WTC11 (cell line): ENCODE results near the gene CRELD2. TPM values are rescaled to one million over a fixed set of nuclear protein-coding genes. Genes with fewer than 3 reads are reported as not detected.
A peak's percentile ranks its signal among the peaks of the same experiment; 100 is the strongest.

Experiments
- ATAC-seq: fragments of 200-7000 bp; cut with Tn5 transposase; 2 replicates; pipeline ENCODE4 v1.10.0; 2021; ENCODE audit warnings: mild to moderate bottlenecking, moderate library complexity
- CTCF ChIA-PET: fragments of 300-600 bp; sonication (Branson Sonifier 250); formaldehyde crosslinking; loops from one replicate; lab custom pipeline; 2021; ENCODE audit warnings: antibody characterized with exemption; lab: Charles Lee
- POLR2A ChIA-PET: fragments of 350-600 bp; sonication (Branson Sonifier 250); formaldehyde crosslinking; loops from one replicate; lab custom pipeline; 2021; ENCODE audit warnings: antibody characterized with exemption; lab: Charles Lee
- DNase-seq: peaks from one replicate; pipeline ENCODE4 v3.0.0; 2021; ENCODE audit warnings: low spot score
- H3K27ac Mint-ChIP-seq: 2 replicates; pipeline ENCODE4 v1.8.0; 2021; ENCODE audit warnings: mixed read lengths
- H3K27me3 Mint-ChIP-seq: 2 replicates; pipeline ENCODE4 v1.8.0; 2021; ENCODE audit warnings: low read depth, mild to moderate bottlenecking, moderate library complexity, mixed read lengths
- H3K36me3 Mint-ChIP-seq: 2 replicates; pipeline ENCODE4 v1.8.0; 2021; ENCODE audit warnings: mixed read lengths
- H3K4me1 Mint-ChIP-seq: 2 replicates; pipeline ENCODE4 v1.8.0; 2022; ENCODE audit warnings: mixed read lengths
- H3K4me3 Mint-ChIP-seq: 2 replicates; pipeline ENCODE4 v1.8.0; 2021; ENCODE audit warnings: mild to moderate bottlenecking, moderate library complexity, mixed read lengths
- H3K9me3 Mint-ChIP-seq: 2 replicates; pipeline ENCODE4 v1.8.0; 2021; ENCODE audit warnings: mixed read lengths
- ESRRA ChIP-seq: sonication (generic); formaldehyde crosslinking; IDR thresholded peaks from 2 replicates; pipeline ENCODE4 v1.8.1; 2022; ENCODE audit warnings: mild to moderate bottlenecking, missing genetic modification reagents, borderline replicate concordance
- GABPB1 ChIP-seq: sonication (generic); formaldehyde crosslinking; IDR thresholded peaks from 2 replicates; pipeline ENCODE4 v1.8.1; 2023; ENCODE audit warnings: mild to moderate bottlenecking, missing genetic modification reagents
- IRF2 ChIP-seq: sonication (generic); formaldehyde crosslinking; IDR thresholded peaks from 2 replicates; pipeline ENCODE4 v1.8.0; 2022; ENCODE audit warnings: low read depth, missing genetic modification reagents, borderline replicate concordance
- SOX15 ChIP-seq: fragments of 250-450 bp; sonication (Bioruptor Pico); IDR thresholded peaks from 2 replicates; pipeline ENCODE4 v1.9.0; 2021; ENCODE audit warnings: mild to moderate bottlenecking
- ZNF671 ChIP-seq: fragments of 250-450 bp; sonication (Bioruptor Pico); IDR thresholded peaks from 2 replicates; pipeline ENCODE4 v1.8.0; 2021; ENCODE audit warnings: mild to moderate bottlenecking
- total RNA-seq: library from RNA; stranded (reverse); gene quantifications from 3 replicates; pipeline ENCODE4 v1.2.3, GENCODE V29; 2021
- TF ChIP-seq, protein P1 (sequence below): sonication (generic); formaldehyde crosslinking; IDR thresholded peaks from 2 replicates; pipeline ENCODE4 v1.8.0; 2022; ENCODE audit warnings: mild to moderate bottlenecking, missing genetic modification reagents
- TF ChIP-seq, protein P2 (sequence below): sonication (generic); formaldehyde crosslinking; IDR thresholded peaks from 2 replicates; pipeline ENCODE4 v1.8.1; 2023; ENCODE audit warnings: mild to moderate bottlenecking, missing genetic modification reagents, moderate library complexity
- TF ChIP-seq, protein P3 (sequence below): sonication (generic); formaldehyde crosslinking; IDR thresholded peaks from 2 replicates; pipeline ENCODE4 v1.8.0; 2022; ENCODE audit warnings: missing genetic modification reagents
- TF ChIP-seq, protein P4 (sequence below): sonication (generic); formaldehyde crosslinking; IDR thresholded peaks from 2 replicates; pipeline ENCODE4 v1.8.0; 2023; ENCODE audit warnings: missing genetic modification reagents
- TF ChIP-seq, protein P5 (sequence below): sonication (generic); formaldehyde crosslinking; IDR thresholded peaks from 2 replicates; pipeline ENCODE4 v1.8.1; 2022; ENCODE audit warnings: mild to moderate bottlenecking, missing genetic modification reagents, moderate library complexity, borderline replicate concordance
- TF ChIP-seq, protein P6 (sequence below): fragments of 250-450 bp; sonication (Bioruptor Pico); IDR thresholded peaks from 2 replicates; pipeline ENCODE4 v2.1.2; 2022; ENCODE audit warnings: mild to moderate bottlenecking, moderate library complexity

CRELD2 gene
- total RNA-seq, 1 experiment from 2014 or later: 42.8 TPM

DNA sequence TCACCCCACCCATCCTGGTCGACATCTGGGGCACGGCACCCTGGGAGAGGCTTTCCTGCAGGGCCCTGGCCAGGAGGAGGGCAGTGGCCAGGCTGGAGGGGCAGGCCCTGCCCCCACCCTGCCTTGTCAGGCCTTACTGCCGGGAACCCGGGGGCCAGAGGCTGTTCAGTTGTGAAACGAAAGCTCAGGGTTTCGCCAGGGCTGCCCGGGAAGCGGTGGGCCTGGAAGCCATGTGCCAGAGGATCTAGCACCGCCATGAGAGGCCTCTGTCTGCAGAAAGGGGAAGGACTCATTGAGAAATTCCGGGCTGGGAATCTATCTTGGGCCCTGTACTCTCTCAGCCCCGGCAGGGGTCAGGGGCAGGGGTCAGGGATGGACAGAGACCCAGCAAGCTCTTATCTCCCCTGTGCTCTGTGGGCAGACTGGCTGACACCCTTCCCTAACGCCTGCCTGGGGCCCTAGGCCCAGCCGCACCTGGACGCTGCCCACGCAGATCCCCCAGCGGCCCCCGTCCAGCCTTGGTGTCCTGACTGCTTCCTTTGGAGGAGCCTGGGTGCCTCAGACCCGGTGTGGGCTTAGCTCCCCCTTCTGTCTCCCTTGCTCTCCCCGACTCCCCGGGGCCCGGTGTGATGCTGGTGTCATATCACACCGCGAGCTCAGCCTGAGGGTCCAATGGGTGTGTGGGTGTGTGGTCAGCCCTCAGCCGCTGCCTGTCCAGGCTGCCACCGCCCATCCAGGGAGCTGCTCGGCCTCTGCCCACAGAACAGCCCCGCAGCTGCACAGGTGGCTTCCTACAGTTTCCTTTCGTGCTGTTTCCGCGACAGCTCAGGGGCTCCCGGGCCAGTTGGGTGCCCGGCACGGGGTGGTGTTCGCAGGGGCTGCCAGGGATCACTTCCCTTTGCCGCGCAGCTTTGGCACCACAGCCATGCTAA lies 48.6 kb downstream of the CRELD2 start:
- ATAC-seq: no peak
- peaks cover 11% of the 10 kb centered on the region for H3K4me1 Mint-ChIP-seq
- POLR2A ChIA-PET: no interaction called here

DNA sequence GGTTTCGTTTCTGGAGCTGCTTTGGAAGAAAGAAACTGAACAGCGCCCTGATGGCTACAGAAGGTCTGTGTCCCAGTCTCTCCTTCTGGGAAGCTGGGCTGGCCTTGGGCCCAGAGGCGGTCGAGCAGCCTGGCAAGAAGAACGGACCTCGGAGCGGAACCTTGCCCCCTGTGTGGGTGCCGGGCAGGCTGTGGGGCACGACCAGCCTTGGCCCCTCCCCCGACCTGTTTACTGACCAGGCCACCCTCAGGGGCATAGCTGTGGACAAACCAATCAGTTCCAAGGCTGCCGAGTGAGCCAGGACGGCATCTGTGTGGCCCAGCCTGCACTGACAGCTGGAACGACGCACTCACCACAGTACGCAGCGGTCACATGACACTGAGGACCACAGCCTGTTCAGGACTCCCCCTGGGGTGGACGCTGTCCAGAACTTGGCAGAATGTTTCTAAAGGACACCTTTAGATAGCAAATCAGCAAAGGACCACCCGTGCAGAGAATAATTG lies 49.3 kb downstream of the CRELD2 start:
- ATAC-seq (no peak), DNase-seq (no peak)
- POLR2A ChIA-PET: no interaction called here
- H3K36me3 Mint-ChIP-seq: peaks cover 7% of the 10 kb centered on the region
- H3K4me3 Mint-ChIP-seq: no peak overlapping the region
- TF ChIP-seq, protein P1, sequence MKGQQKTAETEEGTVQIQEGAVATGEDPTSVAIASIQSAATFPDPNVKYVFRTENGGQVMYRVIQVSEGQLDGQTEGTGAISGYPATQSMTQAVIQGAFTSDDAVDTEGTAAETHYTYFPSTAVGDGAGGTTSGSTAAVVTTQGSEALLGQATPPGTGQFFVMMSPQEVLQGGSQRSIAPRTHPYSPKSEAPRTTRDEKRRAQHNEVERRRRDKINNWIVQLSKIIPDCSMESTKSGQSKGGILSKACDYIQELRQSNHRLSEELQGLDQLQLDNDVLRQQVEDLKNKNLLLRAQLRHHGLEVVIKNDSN (CRISPR knock-in tag): no peak
- TF ChIP-seq, protein P2, sequence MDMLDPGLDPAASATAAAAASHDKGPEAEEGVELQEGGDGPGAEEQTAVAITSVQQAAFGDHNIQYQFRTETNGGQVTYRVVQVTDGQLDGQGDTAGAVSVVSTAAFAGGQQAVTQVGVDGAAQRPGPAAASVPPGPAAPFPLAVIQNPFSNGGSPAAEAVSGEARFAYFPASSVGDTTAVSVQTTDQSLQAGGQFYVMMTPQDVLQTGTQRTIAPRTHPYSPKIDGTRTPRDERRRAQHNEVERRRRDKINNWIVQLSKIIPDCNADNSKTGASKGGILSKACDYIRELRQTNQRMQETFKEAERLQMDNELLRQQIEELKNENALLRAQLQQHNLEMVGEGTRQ: peak; percentile 41; the same call in 1 of the 2 replicates
- peaks cover 11% of the 10 kb centered on the region for H3K4me1 Mint-ChIP-seq
- CTCF ChIA-PET: interaction anchor here (1.6 to 3.3 kb wide), 4 partner anchors 12 to 62 kb away, joined by 3 to 18 read pairs (median 14); no protein-coding TSS in a partner anchor
- no peak overlapping the region for H3K27ac Mint-ChIP-seq
- H3K9me3 Mint-ChIP-seq: no peaks in the 10 kb centered on the region
- peaks cover 8% of the 10 kb centered on the region for H3K27me3 Mint-ChIP-seq

More for the DNA sequence above, 48.6 kb downstream of the CRELD2 start:
- Mint-ChIP-seq H3K27ac (no peak overlapping the region), H3K4me3 (no peak overlapping the region), H3K9me3 (no peaks in the 10 kb centered on the region), H3K36me3 (peaks cover 7% of the 10 kb centered on the region), H3K27me3 (peaks cover 8% of the 10 kb centered on the region)
- DNase-seq: peak; percentile 13
- TF ChIP-seq GABPB1 (CRISPR knock-in tag): peak; percentile 76
- TF ChIP-seq, protein P3, sequence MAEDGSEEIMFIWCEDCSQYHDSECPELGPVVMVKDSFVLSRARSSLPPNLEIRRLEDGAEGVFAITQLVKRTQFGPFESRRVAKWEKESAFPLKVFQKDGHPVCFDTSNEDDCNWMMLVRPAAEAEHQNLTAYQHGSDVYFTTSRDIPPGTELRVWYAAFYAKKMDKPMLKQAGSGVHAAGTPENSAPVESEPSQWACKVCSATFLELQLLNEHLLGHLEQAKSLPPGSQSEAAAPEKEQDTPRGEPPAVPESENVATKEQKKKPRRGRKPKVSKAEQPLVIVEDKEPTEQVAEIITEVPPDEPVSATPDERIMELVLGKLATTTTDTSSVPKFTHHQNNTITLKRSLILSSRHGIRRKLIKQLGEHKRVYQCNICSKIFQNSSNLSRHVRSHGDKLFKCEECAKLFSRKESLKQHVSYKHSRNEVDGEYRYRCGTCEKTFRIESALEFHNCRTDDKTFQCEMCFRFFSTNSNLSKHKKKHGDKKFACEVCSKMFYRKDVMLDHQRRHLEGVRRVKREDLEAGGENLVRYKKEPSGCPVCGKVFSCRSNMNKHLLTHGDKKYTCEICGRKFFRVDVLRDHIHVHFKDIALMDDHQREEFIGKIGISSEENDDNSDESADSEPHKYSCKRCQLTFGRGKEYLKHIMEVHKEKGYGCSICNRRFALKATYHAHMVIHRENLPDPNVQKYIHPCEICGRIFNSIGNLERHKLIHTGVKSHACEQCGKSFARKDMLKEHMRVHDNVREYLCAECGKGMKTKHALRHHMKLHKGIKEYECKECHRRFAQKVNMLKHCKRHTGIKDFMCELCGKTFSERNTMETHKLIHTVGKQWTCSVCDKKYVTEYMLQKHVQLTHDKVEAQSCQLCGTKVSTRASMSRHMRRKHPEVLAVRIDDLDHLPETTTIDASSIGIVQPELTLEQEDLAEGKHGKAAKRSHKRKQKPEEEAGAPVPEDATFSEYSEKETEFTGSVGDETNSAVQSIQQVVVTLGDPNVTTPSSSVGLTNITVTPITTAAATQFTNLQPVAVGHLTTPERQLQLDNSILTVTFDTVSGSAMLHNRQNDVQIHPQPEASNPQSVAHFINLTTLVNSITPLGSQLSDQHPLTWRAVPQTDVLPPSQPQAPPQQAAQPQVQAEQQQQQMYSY (CRISPR knock-in tag): no peak
- CTCF ChIA-PET: interaction anchor here (0.6 to 3.3 kb wide), 4 partner anchors 16 to 63 kb away, joined by 4 to 18 read pairs (median 14); no protein-coding TSS in a partner anchor

DNA sequence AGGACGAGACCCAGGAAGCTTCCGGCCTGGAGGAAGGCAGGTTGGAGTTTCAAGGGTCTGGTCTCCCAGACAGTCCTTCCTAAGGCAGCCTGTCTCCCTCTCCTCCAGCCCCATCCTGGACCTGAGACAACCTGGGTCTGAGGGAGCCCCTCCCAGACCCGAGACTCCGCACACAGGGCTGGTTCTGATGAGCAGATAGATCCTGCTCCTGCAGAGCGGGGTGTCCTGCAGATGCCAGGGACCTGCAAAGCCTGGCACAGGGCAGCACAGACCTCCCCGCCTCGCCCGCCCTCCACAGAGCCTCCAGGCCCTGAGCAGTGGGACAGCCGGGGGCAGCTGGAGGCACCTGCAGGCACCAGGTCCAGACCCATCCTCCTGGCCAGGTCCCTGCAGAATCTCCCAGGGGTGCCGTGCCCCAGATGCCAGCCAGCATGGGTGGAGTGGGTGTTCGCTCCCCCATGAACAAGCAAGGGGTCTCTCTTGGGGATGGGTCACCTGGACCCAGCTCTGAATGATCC lies 49.9 kb downstream of the CRELD2 start:
- ATAC-seq (no peak), DNase-seq (no peak)
- TF ChIP-seq, protein P4, sequence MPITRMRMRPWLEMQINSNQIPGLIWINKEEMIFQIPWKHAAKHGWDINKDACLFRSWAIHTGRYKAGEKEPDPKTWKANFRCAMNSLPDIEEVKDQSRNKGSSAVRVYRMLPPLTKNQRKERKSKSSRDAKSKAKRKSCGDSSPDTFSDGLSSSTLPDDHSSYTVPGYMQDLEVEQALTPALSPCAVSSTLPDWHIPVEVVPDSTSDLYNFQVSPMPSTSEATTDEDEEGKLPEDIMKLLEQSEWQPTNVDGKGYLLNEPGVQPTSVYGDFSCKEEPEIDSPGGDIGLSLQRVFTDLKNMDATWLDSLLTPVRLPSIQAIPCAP (CRISPR knock-in tag): no peak
- TF ChIP-seq, protein P5, sequence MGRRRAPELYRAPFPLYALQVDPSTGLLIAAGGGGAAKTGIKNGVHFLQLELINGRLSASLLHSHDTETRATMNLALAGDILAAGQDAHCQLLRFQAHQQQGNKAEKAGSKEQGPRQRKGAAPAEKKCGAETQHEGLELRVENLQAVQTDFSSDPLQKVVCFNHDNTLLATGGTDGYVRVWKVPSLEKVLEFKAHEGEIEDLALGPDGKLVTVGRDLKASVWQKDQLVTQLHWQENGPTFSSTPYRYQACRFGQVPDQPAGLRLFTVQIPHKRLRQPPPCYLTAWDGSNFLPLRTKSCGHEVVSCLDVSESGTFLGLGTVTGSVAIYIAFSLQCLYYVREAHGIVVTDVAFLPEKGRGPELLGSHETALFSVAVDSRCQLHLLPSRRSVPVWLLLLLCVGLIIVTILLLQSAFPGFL: no peak
- TF ChIP-seq IRF2 (CRISPR knock-in tag) (no peak), ZNF671 (CRISPR knock-in tag) (no peak), ESRRA (CRISPR knock-in tag) (no peak), SOX15 (CRISPR knock-in tag) (no peak)
- TF ChIP-seq, protein P6, sequence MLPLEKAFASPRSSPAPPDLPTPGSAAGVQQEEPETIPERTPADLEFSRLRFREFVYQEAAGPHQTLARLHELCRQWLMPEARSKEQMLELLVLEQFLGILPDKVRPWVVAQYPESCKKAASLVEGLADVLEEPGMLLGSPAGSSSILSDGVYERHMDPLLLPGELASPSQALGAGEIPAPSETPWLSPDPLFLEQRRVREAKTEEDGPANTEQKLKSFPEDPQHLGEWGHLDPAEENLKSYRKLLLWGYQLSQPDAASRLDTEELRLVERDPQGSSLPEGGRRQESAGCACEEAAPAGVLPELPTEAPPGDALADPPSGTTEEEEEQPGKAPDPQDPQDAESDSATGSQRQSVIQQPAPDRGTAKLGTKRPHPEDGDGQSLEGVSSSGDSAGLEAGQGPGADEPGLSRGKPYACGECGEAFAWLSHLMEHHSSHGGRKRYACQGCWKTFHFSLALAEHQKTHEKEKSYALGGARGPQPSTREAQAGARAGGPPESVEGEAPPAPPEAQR: no peak
- ChIA-PET CTCF (interaction anchor here (1.2 to 3.3 kb wide), 5 partner anchors 11 to 62 kb away, joined by 3 to 18 read pairs (median 4); no protein-coding TSS in a partner anchor), POLR2A (no interaction called here)
- Mint-ChIP-seq H3K36me3 (peaks cover 5% of the 10 kb centered on the region), H3K4me3 (no peak overlapping the region), H3K9me3 (no peaks in the 10 kb centered on the region), H3K27ac (no peak overlapping the region), H3K4me1 (peaks cover 11% of the 10 kb centered on the region), H3K27me3 (peaks cover 8% of the 10 kb centered on the region)
